ENCODE measurements around the gene REEP1. TPM values are rescaled to one million over a fixed set of nuclear protein-coding genes. Genes with fewer than 3 reads are reported as not detected.

REEP1 gene
- total RNA-seq, 1 experiment from 2014 or later = 0.31 TPM

DNA sequence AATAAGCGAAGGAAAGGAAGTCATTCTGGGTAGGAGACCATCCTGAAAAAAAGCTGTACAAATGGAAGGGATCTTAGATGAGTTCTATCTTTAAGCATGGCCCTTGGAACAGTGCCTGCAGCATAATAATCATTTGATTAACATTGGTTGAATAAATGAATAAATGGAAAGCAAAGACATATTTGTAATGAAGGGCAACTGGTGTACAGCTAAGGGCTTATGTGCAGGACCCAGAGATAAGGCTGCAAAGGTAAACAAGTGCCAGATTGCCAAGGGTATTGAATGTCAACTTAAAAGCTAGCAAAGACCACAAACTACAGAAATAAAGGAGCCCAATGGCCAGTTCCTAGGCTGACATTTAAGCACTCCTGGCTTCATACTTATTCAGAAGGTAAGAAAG is 161.6 kb downstream of the REEP1 start:
- H3K36me3 ChIP-seq (ENCODE audit: low read depth) = peaks cover 36% of the 10 kb centered on the region
- no peak for DNase-seq
- no peaks in the 10 kb centered on the region for H3K4me1 ChIP-seq (replicated peaks; ENCODE audit: insufficient read depth)
- no peaks in the 10 kb centered on the region for H3K9me2 ChIP-seq (ENCODE audit: insufficient read depth)
- peaks cover 42% of the 10 kb centered on the region for H4K20me1 ChIP-seq (ENCODE audit: insufficient read depth)
- no peak overlapping the region for H3K4me3 ChIP-seq
- no peak overlapping the region for H3K27ac ChIP-seq
- H3K4me2 ChIP-seq = no peak overlapping the region
- H3K79me2 ChIP-seq (ENCODE audit: low read depth) = peaks cover 13% of the 10 kb centered on the region
- no peaks in the 10 kb centered on the region for H3K9me3 ChIP-seq (ENCODE audit: insufficient read depth, low read depth)
- no peaks in the 10 kb centered on the region for H3F3A ChIP-seq (ENCODE audit: insufficient read depth, low read depth)
- ChIA-PET POLR2A (ENCODE audit: unreplicated experiment) (no interaction called here), CTCF (no interaction called here)
- intact Hi-C loops (cut with micrococcal nuclease; ENCODE audit: unreplicated experiment) = loop anchor here (10.0 kb wide), 1 partner anchor 51 kb away; no protein-coding TSS in a partner anchor
- H2AFZ ChIP-seq = no peak overlapping the region
- no TSS peak for BruUV-seq (replicated peaks)
- no peaks in the 10 kb centered on the region for H3K27me3 ChIP-seq (ENCODE audit: insufficient read depth, low read depth)
- no peak for TF ChIP-seq EZH2 (IDR thresholded peaks at IDR 0.05; ENCODE audit: low read depth)
- TF ChIP-seq, protein P1, sequence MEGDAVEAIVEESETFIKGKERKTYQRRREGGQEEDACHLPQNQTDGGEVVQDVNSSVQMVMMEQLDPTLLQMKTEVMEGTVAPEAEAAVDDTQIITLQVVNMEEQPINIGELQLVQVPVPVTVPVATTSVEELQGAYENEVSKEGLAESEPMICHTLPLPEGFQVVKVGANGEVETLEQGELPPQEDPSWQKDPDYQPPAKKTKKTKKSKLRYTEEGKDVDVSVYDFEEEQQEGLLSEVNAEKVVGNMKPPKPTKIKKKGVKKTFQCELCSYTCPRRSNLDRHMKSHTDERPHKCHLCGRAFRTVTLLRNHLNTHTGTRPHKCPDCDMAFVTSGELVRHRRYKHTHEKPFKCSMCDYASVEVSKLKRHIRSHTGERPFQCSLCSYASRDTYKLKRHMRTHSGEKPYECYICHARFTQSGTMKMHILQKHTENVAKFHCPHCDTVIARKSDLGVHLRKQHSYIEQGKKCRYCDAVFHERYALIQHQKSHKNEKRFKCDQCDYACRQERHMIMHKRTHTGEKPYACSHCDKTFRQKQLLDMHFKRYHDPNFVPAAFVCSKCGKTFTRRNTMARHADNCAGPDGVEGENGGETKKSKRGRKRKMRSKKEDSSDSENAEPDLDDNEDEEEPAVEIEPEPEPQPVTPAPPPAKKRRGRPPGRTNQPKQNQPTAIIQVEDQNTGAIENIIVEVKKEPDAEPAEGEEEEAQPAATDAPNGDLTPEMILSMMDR (conservative IDR thresholded peaks at IDR 0.05) = no peak

DNA sequence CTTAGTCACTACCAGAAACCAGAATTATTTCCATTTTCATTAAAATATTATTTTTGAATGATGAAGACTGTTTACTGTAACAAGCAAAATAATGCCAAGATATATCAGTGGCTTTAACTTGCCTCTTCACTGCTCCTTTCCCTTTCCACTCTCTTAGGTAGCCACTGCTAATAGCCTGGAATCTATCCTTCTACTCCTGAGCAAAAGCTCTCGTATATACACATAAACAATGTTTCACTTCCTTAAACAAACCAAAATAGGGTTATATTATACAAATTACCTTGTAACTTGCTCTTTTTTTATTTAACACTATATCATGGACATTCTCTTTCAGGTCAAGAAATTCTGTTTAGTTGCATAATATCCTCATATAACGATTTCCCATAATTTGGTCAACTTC is 163.0 kb downstream of the REEP1 start:
- no peak for DNase-seq
- peaks cover 36% of the 10 kb centered on the region for H3K36me3 ChIP-seq (ENCODE audit: low read depth)
- H3K27ac ChIP-seq = no peak overlapping the region
- no peaks in the 10 kb centered on the region for H3K27me3 ChIP-seq (ENCODE audit: insufficient read depth, low read depth)
- H2AFZ ChIP-seq = no peak overlapping the region
- H3F3A ChIP-seq (ENCODE audit: insufficient read depth, low read depth) = no peaks in the 10 kb centered on the region
- ChIA-PET POLR2A (ENCODE audit: unreplicated experiment) (no interaction called here), CTCF (no interaction called here)
- peaks cover 40% of the 10 kb centered on the region for H4K20me1 ChIP-seq (ENCODE audit: insufficient read depth)
- no peaks in the 10 kb centered on the region for H3K9me3 ChIP-seq (ENCODE audit: insufficient read depth, low read depth)
- H3K79me2 ChIP-seq (ENCODE audit: low read depth) = peaks cover 7% of the 10 kb centered on the region; the same call in 1 of the 2 replicates
- no peak overlapping the region for H3K4me2 ChIP-seq
- BruUV-seq (replicated peaks) = no TSS peak
- H3K4me3 ChIP-seq = no peak overlapping the region
- H3K9me2 ChIP-seq (ENCODE audit: insufficient read depth) = no peaks in the 10 kb centered on the region
- no peaks in the 10 kb centered on the region for H3K4me1 ChIP-seq (replicated peaks; ENCODE audit: insufficient read depth)
- intact Hi-C loops (cut with micrococcal nuclease; ENCODE audit: unreplicated experiment) = loop anchor here (10.0 kb wide), 1 partner anchor 50 kb away; no protein-coding TSS in a partner anchor
- no peak for TF ChIP-seq EZH2 (IDR thresholded peaks at IDR 0.05; ENCODE audit: low read depth)
- TF ChIP-seq, protein P1 (conservative IDR thresholded peaks at IDR 0.05) = no peak

DNA sequence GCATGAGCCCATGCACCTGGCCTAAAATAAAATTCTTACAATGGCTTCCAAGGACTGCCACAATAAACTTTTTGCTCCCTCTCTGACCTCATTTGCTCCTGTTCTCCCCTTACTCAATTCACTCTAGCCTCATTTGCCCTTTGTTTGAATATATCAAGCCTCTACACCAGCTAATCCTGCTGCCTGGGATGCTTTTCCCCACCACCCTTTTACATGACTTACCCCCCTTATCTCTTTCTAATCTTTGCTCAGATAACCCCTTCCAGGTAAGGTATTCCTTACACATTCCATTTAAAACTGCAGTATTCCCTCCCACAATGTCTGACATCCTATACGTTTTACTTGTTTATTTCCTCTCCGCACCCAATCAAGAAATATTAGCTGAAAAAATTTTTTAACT is 164.8 kb downstream of the REEP1 start:
- H3K27ac ChIP-seq = no peak overlapping the region
- H4K20me1 ChIP-seq (ENCODE audit: insufficient read depth) = peaks cover 34% of the 10 kb centered on the region
- H3K36me3 ChIP-seq (ENCODE audit: low read depth) = peaks cover 30% of the 10 kb centered on the region
- no peaks in the 10 kb centered on the region for H3F3A ChIP-seq (ENCODE audit: insufficient read depth, low read depth)
- H3K9me2 ChIP-seq (ENCODE audit: insufficient read depth) = no peaks in the 10 kb centered on the region
- ChIA-PET POLR2A (ENCODE audit: unreplicated experiment) (no interaction called here), CTCF (no interaction called here)
- H3K4me1 ChIP-seq (replicated peaks; ENCODE audit: insufficient read depth) = no peaks in the 10 kb centered on the region
- peaks cover 7% of the 10 kb centered on the region; the same call in 1 of the 2 replicates for H3K79me2 ChIP-seq (ENCODE audit: low read depth)
- BruUV-seq (replicated peaks) = no TSS peak
- H3K4me2 ChIP-seq = no peak overlapping the region
- no peak overlapping the region for H3K4me3 ChIP-seq
- no peaks in the 10 kb centered on the region for H3K9me3 ChIP-seq (ENCODE audit: insufficient read depth, low read depth)
- H3K27me3 ChIP-seq (ENCODE audit: insufficient read depth, low read depth) = no peaks in the 10 kb centered on the region
- no peak for DNase-seq
- intact Hi-C loops (cut with micrococcal nuclease; ENCODE audit: unreplicated experiment) = loop anchor here (10.0 kb wide), 1 partner anchor 48 kb away; no protein-coding TSS in a partner anchor
- TF ChIP-seq EZH2 (IDR thresholded peaks at IDR 0.05; ENCODE audit: low read depth) = no peak
- TF ChIP-seq, protein P1 (conservative IDR thresholded peaks at IDR 0.05) = no peak
- H2AFZ ChIP-seq = no peak overlapping the region

All from PC-9 (cell line).